ENCODE data around the gene EMP1. TPM values are rescaled to one million over a fixed set of nuclear protein-coding genes. Genes with fewer than 3 reads are reported as not detected.

Gene EMP1
- total and polyA plus RNA-seq, 2 donors (not counting 1 experiment from before 2014, with no cell fraction given) = 53.5 to 437 TPM

GRCh38 chr12:13156277-13156676 lies 40.2 kb upstream of the EMP1 start:
- Histone ChIP-seq H3K27ac (ENCODE audit: insufficient read depth, low read length) (no peak overlapping the region), H3K36me3 (ENCODE audit: control insufficient read depth, insufficient read depth, low read length) (no peaks in the 10 kb centered on the region), H3K4me1 (ENCODE audit: control insufficient read depth, extremely low read depth, insufficient read depth, low read length) (peaks cover 3% of the 10 kb centered on the region), H3K9ac (ENCODE audit: insufficient read depth, low read length) (no peak overlapping the region), H3K4me3 (replicated peaks in 1 of 4; ENCODE audit: control extremely low read depth in 1 of 4, insufficient read depth in 1 of 4, low read depth in 3 of 4, low read length in 4 of 4) (no peak overlapping the region), H3K4me2 (ENCODE audit: extremely low read depth, insufficient read depth, low read length) (no peak overlapping the region), H3K79me2 (ENCODE audit: control insufficient read depth, insufficient read depth, low read length) (no peaks in the 10 kb centered on the region), H2AFZ (ENCODE audit: low read length) (no peak overlapping the region), H3K27me3 (ENCODE audit: control insufficient read depth, insufficient read depth, low read length) (no peaks in the 10 kb centered on the region), H4K20me1 (ENCODE audit: control insufficient read depth, extremely low read depth, insufficient read depth, low read length) (no peaks in the 10 kb centered on the region), H3K9me3 (ENCODE audit: control insufficient read depth, insufficient read depth, low read depth, low read length) (no peaks in the 10 kb centered on the region)
- peak in 1 of 2 donors; percentile 52 for DNase-seq (ENCODE audit: low read depth in 2 of 2)
- no peak for TF ChIP-seq CTCF (conservative IDR thresholded peaks at IDR 0.05 in 1 of 2, IDR thresholded peaks at IDR 0.05 in 1 of 2; ENCODE audit: low read depth in 1 of 2, low read length in 2 of 2)
- TF ChIP-seq EZH2 (IDR thresholded peaks at IDR 0.05; ENCODE audit: low read length, missing control alignments) = no peak

- H3K9ac ChIP-seq (ENCODE audit: insufficient read depth, low read length) = no peak overlapping the region
- H3K4me1 ChIP-seq (ENCODE audit: control insufficient read depth, extremely low read depth, insufficient read depth, low read length) = peaks cover 3% of the 10 kb centered on the region
- no peaks in the 10 kb centered on the region for H3K79me2 ChIP-seq (ENCODE audit: control insufficient read depth, insufficient read depth, low read length)
- no peaks in the 10 kb centered on the region for H4K20me1 ChIP-seq (ENCODE audit: control insufficient read depth, extremely low read depth, insufficient read depth, low read length)
- DNase-seq (ENCODE audit: low read depth in 2 of 2) = no peak
- H3K27me3 ChIP-seq (ENCODE audit: control insufficient read depth, insufficient read depth, low read length) = no peaks in the 10 kb centered on the region
- no peak overlapping the region for H3K4me2 ChIP-seq (ENCODE audit: extremely low read depth, insufficient read depth, low read length)
- TF ChIP-seq CTCF (conservative IDR thresholded peaks at IDR 0.05 in 1 of 2, IDR thresholded peaks at IDR 0.05 in 1 of 2; ENCODE audit: low read depth in 1 of 2, low read length in 2 of 2) = peak; percentile 6 to 47
- TF ChIP-seq EZH2 (IDR thresholded peaks at IDR 0.05; ENCODE audit: low read length, missing control alignments) = no peak
- H3K4me3 ChIP-seq (replicated peaks in 1 of 4; ENCODE audit: control extremely low read depth in 1 of 4, insufficient read depth in 1 of 4, low read depth in 3 of 4, low read length in 4 of 4) = no peak overlapping the region
- no peak overlapping the region for H2AFZ ChIP-seq (ENCODE audit: low read length)
- H3K9me3 ChIP-seq (ENCODE audit: control insufficient read depth, insufficient read depth, low read depth, low read length) = no peaks in the 10 kb centered on the region
- H3K27ac ChIP-seq (ENCODE audit: insufficient read depth, low read length) = no peak overlapping the region
- no peaks in the 10 kb centered on the region for H3K36me3 ChIP-seq (ENCODE audit: control insufficient read depth, insufficient read depth, low read length)
Measured at GRCh38 chr12:13161172-13161571, 35.4 kb upstream of the EMP1 start.

GRCh38 chr12:13162904-13163303 lies 33.6 kb upstream of the EMP1 start:
- no peak overlapping the region for H3K4me3 ChIP-seq (replicated peaks in 1 of 4; ENCODE audit: control extremely low read depth in 1 of 4, insufficient read depth in 1 of 4, low read depth in 3 of 4, low read length in 4 of 4)
- no peak overlapping the region for H3K4me2 ChIP-seq (ENCODE audit: extremely low read depth, insufficient read depth, low read length)
- H2AFZ ChIP-seq (ENCODE audit: low read length) = no peak overlapping the region
- H3K4me1 ChIP-seq (ENCODE audit: control insufficient read depth, extremely low read depth, insufficient read depth, low read length) = peaks cover 3% of the 10 kb centered on the region
- TF ChIP-seq CTCF (conservative IDR thresholded peaks at IDR 0.05 in 1 of 2, IDR thresholded peaks at IDR 0.05 in 1 of 2; ENCODE audit: low read depth in 1 of 2, low read length in 2 of 2) (no peak), EZH2 (IDR thresholded peaks at IDR 0.05; ENCODE audit: low read length, missing control alignments) (no peak)
- no peaks in the 10 kb centered on the region for H3K9me3 ChIP-seq (ENCODE audit: control insufficient read depth, insufficient read depth, low read depth, low read length)
- H3K27me3 ChIP-seq (ENCODE audit: control insufficient read depth, insufficient read depth, low read length) = no peaks in the 10 kb centered on the region
- H4K20me1 ChIP-seq (ENCODE audit: control insufficient read depth, extremely low read depth, insufficient read depth, low read length) = no peaks in the 10 kb centered on the region
- H3K79me2 ChIP-seq (ENCODE audit: control insufficient read depth, insufficient read depth, low read length) = no peaks in the 10 kb centered on the region
- H3K36me3 ChIP-seq (ENCODE audit: control insufficient read depth, insufficient read depth, low read length) = no peaks in the 10 kb centered on the region
- no peak for DNase-seq (ENCODE audit: low read depth in 2 of 2)
- no peak overlapping the region for H3K27ac ChIP-seq (ENCODE audit: insufficient read depth, low read length)
- H3K9ac ChIP-seq (ENCODE audit: insufficient read depth, low read length) = no peak overlapping the region
